ENCODE data around the gene NEB.
"Not testable (repeated sequence)": the region's sequence is repeated elsewhere in the genome, so short reads cannot be mapped to it uniquely, and the experiment has no call there.

Gene NEB

DNA sequence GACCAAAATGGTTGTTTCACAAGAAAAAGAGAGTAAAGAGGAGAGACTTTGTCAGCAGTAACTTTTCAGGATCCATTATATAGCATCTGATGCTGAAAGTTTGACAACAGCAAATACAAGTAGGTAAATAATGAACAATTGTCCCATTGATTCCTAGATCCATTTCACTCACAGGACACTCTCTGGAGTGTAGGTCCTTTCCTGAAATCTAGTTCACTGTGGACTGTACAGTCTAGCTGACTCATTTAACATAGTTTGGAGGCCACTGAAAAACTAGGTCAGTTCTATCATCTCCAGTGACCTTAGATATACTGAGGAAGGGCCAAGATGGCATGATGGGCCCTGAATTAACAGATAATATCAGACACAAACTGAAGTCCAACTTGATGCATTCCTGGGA is 19.3 kb upstream of the NEB start:
- Histone ChIP-seq H3F3A (ENCODE audit: low read depth) (no peaks in the 10 kb centered on the region), H4K20me1 (ENCODE audit: insufficient read depth, low read length, poor library complexity, severe bottlenecking) (peaks cover 4% of the 10 kb centered on the region), H3K27me3 (ENCODE audit: insufficient read depth, low read length, poor library complexity, severe bottlenecking) (no peaks in the 10 kb centered on the region), H3K36me3 (ENCODE audit: insufficient read depth, low read length) (no peaks in the 10 kb centered on the region), H3K9me3 (ENCODE audit: insufficient read depth, low read depth, low read length) (no peaks in the 10 kb centered on the region), H2AFZ (ENCODE audit: low read length) (no peak overlapping the region), H3K4me3 (ENCODE audit: low read length, poor library complexity, severe bottlenecking) (no peak overlapping the region), H3K4me1 (ENCODE audit: insufficient read depth, low read length, poor library complexity, severe bottlenecking) (no peaks in the 10 kb centered on the region), H3K9me2 (replicated peaks; ENCODE audit: low read depth, low read length) (no peaks in the 10 kb centered on the region), H3K79me2 (ENCODE audit: insufficient read depth, low read length) (no peaks in the 10 kb centered on the region), H3K9ac (ENCODE audit: low read depth, low read length, poor library complexity, severe bottlenecking) (no peak overlapping the region), H3K4me2 (ENCODE audit: low read depth, low read length, poor library complexity, severe bottlenecking) (no peak overlapping the region)
- no peak for TF ChIP-seq EZH2phosphoT487 (IDR thresholded peaks at IDR 0.05; ENCODE audit: borderline replicate concordance)
- TF ChIP-seq CTCF (conservative IDR thresholded peaks at IDR 0.05; ENCODE audit: low read length) = no peak

DNA sequence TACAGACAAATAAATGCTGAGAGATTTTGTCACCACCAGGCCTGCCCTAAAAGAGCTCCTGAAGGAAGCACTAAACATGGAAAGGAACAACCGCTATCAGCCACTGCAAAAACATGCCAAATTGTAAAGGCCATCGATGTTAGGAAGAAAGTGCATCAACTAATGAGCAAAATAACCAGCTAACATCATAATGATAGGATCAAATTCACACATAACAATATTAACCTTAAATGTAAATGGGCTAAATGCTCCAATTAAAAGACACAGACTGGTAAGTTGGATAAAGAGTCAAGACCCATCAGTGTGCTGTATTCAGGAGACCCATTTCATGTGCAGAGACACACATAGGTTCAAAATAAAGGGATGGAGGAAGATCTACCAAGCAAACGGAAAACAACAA is 11.0 kb upstream of the NEB start:
- H2AFZ ChIP-seq (ENCODE audit: low read length); H3K27me3 ChIP-seq (ENCODE audit: insufficient read depth, low read length, poor library complexity, severe bottlenecking); H3K9me3 ChIP-seq (ENCODE audit: insufficient read depth, low read depth, low read length); H3K36me3 ChIP-seq (ENCODE audit: insufficient read depth, low read length); H3K9ac ChIP-seq (ENCODE audit: low read depth, low read length, poor library complexity, severe bottlenecking); H3K79me2 ChIP-seq (ENCODE audit: insufficient read depth, low read length); H3K4me2 ChIP-seq (ENCODE audit: low read depth, low read length, poor library complexity, severe bottlenecking); H3K4me1 ChIP-seq (ENCODE audit: insufficient read depth, low read length, poor library complexity, severe bottlenecking); H3K4me3 ChIP-seq (ENCODE audit: low read length, poor library complexity, severe bottlenecking); H4K20me1 ChIP-seq (ENCODE audit: insufficient read depth, low read length, poor library complexity, severe bottlenecking); H3F3A ChIP-seq (ENCODE audit: low read depth); H3K9me2 ChIP-seq (replicated peaks; ENCODE audit: low read depth, low read length): not testable (repeated sequence)

- Histone ChIP-seq H4K20me1 (ENCODE audit: insufficient read depth, low read length, poor library complexity, severe bottlenecking) (no peaks in the 10 kb centered on the region), H3K4me3 (ENCODE audit: low read length, poor library complexity, severe bottlenecking) (no peak overlapping the region), H3K9ac (ENCODE audit: low read depth, low read length, poor library complexity, severe bottlenecking) (no peak overlapping the region), H3F3A (ENCODE audit: low read depth) (no peaks in the 10 kb centered on the region), H3K4me1 (ENCODE audit: insufficient read depth, low read length, poor library complexity, severe bottlenecking) (no peaks in the 10 kb centered on the region), H3K4me2 (ENCODE audit: low read depth, low read length, poor library complexity, severe bottlenecking) (no peak overlapping the region), H3K79me2 (ENCODE audit: insufficient read depth, low read length) (no peaks in the 10 kb centered on the region), H3K9me3 (ENCODE audit: insufficient read depth, low read depth, low read length) (no peaks in the 10 kb centered on the region), H3K9me2 (replicated peaks; ENCODE audit: low read depth, low read length) (no peaks in the 10 kb centered on the region), H2AFZ (ENCODE audit: low read length) (no peak overlapping the region), H3K27me3 (ENCODE audit: insufficient read depth, low read length, poor library complexity, severe bottlenecking) (no peaks in the 10 kb centered on the region), H3K36me3 (ENCODE audit: insufficient read depth, low read length) (no peaks in the 10 kb centered on the region)
- TF ChIP-seq EZH2phosphoT487 (IDR thresholded peaks at IDR 0.05; ENCODE audit: borderline replicate concordance) (no peak), CTCF (conservative IDR thresholded peaks at IDR 0.05; ENCODE audit: low read length) (no peak)
Observed at GRCh38 chr2:151730262-151730975, 3.9 kb downstream of the NEB start.

DNA sequence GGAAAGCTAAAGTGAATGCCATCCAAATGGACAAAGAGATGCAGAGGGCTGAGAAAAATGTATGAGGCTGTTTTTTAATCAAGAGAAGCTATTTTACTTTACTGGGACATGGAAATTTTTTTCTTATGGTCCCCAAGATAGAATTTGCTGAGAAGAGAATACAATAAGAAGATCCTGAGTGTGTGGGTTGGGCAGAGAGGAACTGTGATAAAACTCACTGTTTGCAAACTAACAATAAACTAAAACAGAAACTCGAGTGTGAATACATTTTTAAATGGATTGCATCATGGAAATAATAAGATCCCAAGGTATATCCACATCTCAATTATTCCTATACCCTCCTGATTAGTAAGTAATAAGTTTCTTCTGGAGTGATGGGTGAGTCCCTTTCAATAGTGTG is 4.4 kb downstream of the NEB start:
- H3K36me3 ChIP-seq (ENCODE audit: insufficient read depth, low read length) = no peaks in the 10 kb centered on the region
- no peaks in the 10 kb centered on the region for H3K4me1 ChIP-seq (ENCODE audit: insufficient read depth, low read length, poor library complexity, severe bottlenecking)
- no peaks in the 10 kb centered on the region for H3K27me3 ChIP-seq (ENCODE audit: insufficient read depth, low read length, poor library complexity, severe bottlenecking)
- H3K4me3 ChIP-seq (ENCODE audit: low read length, poor library complexity, severe bottlenecking) = no peak overlapping the region
- H3K9me3 ChIP-seq (ENCODE audit: insufficient read depth, low read depth, low read length) = no peaks in the 10 kb centered on the region
- H3K4me2 ChIP-seq (ENCODE audit: low read depth, low read length, poor library complexity, severe bottlenecking) = no peak overlapping the region
- H3K79me2 ChIP-seq (ENCODE audit: insufficient read depth, low read length) = no peaks in the 10 kb centered on the region
- no peaks in the 10 kb centered on the region for H3K9me2 ChIP-seq (replicated peaks; ENCODE audit: low read depth, low read length)
- TF ChIP-seq CTCF (conservative IDR thresholded peaks at IDR 0.05; ENCODE audit: low read length) = no peak
- no peak for TF ChIP-seq EZH2phosphoT487 (IDR thresholded peaks at IDR 0.05; ENCODE audit: borderline replicate concordance)
- H4K20me1 ChIP-seq (ENCODE audit: insufficient read depth, low read length, poor library complexity, severe bottlenecking) = no peaks in the 10 kb centered on the region
- no peak overlapping the region for H3K9ac ChIP-seq (ENCODE audit: low read depth, low read length, poor library complexity, severe bottlenecking)
- H3F3A ChIP-seq (ENCODE audit: low read depth) = no peaks in the 10 kb centered on the region
- H2AFZ ChIP-seq (ENCODE audit: low read length) = no peak overlapping the region

Measured in Loucy (cell line).